Left lung (tissue), 10 donors: ENCODE data around the gene ATCAY. TPM values are rescaled to one million over a fixed set of nuclear protein-coding genes. Genes with fewer than 3 reads are reported as not detected.

ENCODE experiments used
- ATAC-seq: fragments of 200-7000 bp; cut with Tn5 transposase; one replicate; pipeline ENCODE4 v1.9.1; 2020; ENCODE audit warnings: moderate library complexity
- DNase-seq, 4 donors: peaks; one replicate each; pipeline ENCODE4 v3.0.0-alpha.2; 2013 to 2020
- H3K27ac ChIP-seq, 2 donors: fragments of 200-600 bp; sonication (generic) in 1 of 2; one replicate each; pipeline versions ENCODE4 v1.5.0 to v1.8.0; 2020 to 2021
- H3K27me3 ChIP-seq, 2 donors: fragments of 200-600 bp; sonication (generic) in 1 of 2; one replicate each; pipeline versions ENCODE4 v1.5.0 to v1.8.0; 2020 to 2021
- H3K36me3 ChIP-seq, 2 donors: fragments of 200-600 bp; sonication (generic) in 1 of 2; one replicate each; pipeline versions ENCODE4 v1.5.0 to v1.8.0; 2020 to 2021
- H3K4me1 ChIP-seq, 2 donors: fragments of 200-600 bp; one replicate each; pipeline ENCODE4 v1.8.0; 2021
- H3K4me3 ChIP-seq, 2 donors: fragments of 200-600 bp; sonication (generic) in 1 of 2; one replicate each; pipeline versions ENCODE4 v1.5.0 to v1.8.0; 2020 to 2021; ENCODE audit warnings: mild to moderate bottlenecking in 1 of 2
- H3K9me3 ChIP-seq, 2 donors: fragments of 200-600 bp; sonication (generic) in 1 of 2; one replicate each; pipeline versions ENCODE4 v1.5.0 to v1.8.0; 2020 to 2021
- intact Hi-C, 2 donors: fragments of 100-400 bp; cut with DNase I; formaldehyde crosslinking; loops; one replicate each; pipeline versions ENCODE4 v1.11.2 to v1.14.2; 2022
- polyA plus RNA-seq, 6 donors: library from polyadenylated mRNA; unstranded; fragments of 120-200 nt; gene quantifications; one replicate each; pipeline ENCODE4 v1.2.1, GENCODE V29; 2013; ENCODE audit not compliant: insufficient read length in 6 of 6
- total RNA-seq, 2 donors: library from RNA; stranded (reverse); fragmentation: NEBNext Ultra II Directional; extraction: Animal tissue kit (Norgen Biotek cat#: 25700); gene quantifications; one replicate each; pipeline ENCODE4 v1.2.1, GENCODE V29; 2021
- TF ChIP-seq, protein P1 (sequence below), 2 donors: fragments of 200-600 bp; sonication (generic) in 1 of 2; IDR thresholded peaks; one replicate each; pipeline versions ENCODE4 v1.5.0 to v1.8.0; 2021; ENCODE audit warnings: antibody characterized with exemption in 2 of 2
- donor health status: DM: no; HTN: yes; CAD: no.
- donor health status: DM: no; HTN: no; CAD: no.

Gene ATCAY
- total and polyA plus RNA-seq, 8 donors: 0.14 to 0.34 (median 0.16) TPM; not detected in 2

DNA sequence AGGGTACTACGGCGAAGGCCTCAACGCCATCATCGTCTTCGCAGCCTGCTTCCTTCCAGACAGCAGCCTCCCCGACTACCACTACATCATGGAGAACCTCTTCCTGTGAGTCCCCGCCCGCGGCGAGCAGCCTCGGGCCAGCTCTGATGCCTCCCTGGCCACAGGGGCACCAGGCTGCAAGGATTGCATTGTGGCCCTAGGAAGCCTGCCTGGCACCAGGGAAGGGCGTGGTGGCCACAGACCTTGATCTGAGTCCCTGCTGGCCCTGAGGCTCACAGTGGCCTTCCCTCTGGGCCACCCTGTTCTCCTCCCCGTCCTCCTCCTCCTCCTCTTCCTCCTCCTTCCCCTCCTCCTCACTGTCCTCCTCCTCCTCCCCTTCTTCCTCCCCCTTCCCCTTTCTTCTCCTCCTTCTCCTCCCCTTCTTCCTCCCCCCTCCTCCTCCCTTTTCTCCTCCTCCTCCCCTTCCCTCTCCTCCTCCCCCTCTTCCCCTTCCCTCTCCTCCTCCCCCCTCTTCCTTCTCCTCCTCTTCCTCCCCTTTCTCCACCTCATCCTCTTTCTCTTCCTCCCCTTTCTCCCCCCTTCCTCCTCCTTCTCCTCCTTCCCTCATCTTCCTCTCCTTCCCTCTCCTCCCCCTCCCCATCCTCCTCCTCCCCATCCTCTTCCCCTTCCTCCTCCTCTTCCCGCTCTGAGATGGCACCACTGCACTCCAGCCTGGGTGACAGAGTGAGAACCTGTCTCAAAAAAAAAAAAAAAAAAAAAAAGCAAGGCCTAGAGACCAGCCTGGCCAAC, 28.0 kb downstream of the ATCAY start:
- Histone ChIP-seq H3K27me3 (peaks cover 0 to 9% of the 10 kb centered on the region in 2 donors), H3K4me3 (no peak overlapping the region), H3K36me3 (no peaks in the 10 kb centered on the region), H3K9me3 (peaks cover 0 to 13% of the 10 kb centered on the region in 2 donors), H3K27ac (no peak overlapping the region), H3K4me1 (no peaks in the 10 kb centered on the region)
- ATAC-seq (no peak), DNase-seq (no peak)
- TF ChIP-seq, protein P1, sequence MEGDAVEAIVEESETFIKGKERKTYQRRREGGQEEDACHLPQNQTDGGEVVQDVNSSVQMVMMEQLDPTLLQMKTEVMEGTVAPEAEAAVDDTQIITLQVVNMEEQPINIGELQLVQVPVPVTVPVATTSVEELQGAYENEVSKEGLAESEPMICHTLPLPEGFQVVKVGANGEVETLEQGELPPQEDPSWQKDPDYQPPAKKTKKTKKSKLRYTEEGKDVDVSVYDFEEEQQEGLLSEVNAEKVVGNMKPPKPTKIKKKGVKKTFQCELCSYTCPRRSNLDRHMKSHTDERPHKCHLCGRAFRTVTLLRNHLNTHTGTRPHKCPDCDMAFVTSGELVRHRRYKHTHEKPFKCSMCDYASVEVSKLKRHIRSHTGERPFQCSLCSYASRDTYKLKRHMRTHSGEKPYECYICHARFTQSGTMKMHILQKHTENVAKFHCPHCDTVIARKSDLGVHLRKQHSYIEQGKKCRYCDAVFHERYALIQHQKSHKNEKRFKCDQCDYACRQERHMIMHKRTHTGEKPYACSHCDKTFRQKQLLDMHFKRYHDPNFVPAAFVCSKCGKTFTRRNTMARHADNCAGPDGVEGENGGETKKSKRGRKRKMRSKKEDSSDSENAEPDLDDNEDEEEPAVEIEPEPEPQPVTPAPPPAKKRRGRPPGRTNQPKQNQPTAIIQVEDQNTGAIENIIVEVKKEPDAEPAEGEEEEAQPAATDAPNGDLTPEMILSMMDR (IDR thresholded peaks at IDR 0.05): no peak
- intact Hi-C loops: no loop called here

DNA sequence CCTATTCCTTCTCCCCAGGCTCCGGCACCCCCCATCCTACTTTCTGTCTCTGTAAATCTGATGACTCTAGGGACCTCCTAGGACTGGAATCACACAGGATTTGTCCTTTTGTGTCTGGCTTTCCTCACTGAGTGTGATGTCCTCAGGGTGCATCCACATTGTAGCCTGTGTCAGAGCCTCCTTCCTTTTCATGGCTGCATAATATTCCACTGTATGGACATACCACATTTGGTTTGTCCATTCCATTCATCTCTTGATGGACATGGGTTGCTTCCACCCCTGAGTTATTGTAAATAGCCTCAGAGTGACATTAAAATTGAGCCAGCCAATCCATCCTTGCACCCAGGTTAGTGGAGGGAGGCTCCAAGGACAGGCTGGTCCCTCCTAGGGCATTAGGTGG, 29.6 kb downstream of the ATCAY start:
- Histone ChIP-seq H3K27me3 (peaks cover 0 to 4% of the 10 kb centered on the region in 2 donors), H3K9me3 (peaks cover 0 to 13% of the 10 kb centered on the region in 2 donors), H3K36me3 (no peaks in the 10 kb centered on the region), H3K4me1 (no peaks in the 10 kb centered on the region), H3K4me3 (no peak overlapping the region), H3K27ac (no peak overlapping the region)
- TF ChIP-seq, protein P1 (IDR thresholded peaks at IDR 0.05): no peak
- ATAC-seq: no peak
- intact Hi-C loops: no loop called here
- no peak for DNase-seq

DNA sequence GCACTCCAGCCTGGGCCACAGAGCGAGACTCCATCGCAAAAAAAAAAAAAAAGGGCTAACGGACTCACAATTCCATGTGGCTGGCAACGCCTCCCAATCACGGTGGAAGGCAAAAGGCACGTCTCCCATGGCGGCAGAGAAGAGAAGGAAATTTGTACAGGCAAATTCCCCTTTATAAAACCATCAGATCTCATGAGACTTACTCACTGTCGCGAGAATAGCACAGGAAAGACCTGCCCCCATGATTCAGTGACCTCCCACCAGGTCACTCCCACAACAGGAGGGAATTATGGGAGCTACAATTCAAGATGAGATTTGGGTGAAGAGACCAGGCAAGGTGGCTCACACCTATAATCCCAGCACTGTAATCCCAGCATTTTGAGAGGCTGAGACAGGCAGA, 33.7 kb downstream of the ATCAY start:
- TF ChIP-seq, protein P1 (IDR thresholded peaks at IDR 0.05): no peak
- DNase-seq (no peak), ATAC-seq (no peak)
- no peaks in the 10 kb centered on the region for H3K27me3 ChIP-seq
- H3K9me3 ChIP-seq: peaks cover 0 to 13% of the 10 kb centered on the region in 2 donors
- intact Hi-C loops: no loop called here
- H3K4me3 ChIP-seq: no peak overlapping the region
- H3K36me3 ChIP-seq: no peaks in the 10 kb centered on the region
- no peaks in the 10 kb centered on the region for H3K4me1 ChIP-seq
- no peak overlapping the region for H3K27ac ChIP-seq

DNA sequence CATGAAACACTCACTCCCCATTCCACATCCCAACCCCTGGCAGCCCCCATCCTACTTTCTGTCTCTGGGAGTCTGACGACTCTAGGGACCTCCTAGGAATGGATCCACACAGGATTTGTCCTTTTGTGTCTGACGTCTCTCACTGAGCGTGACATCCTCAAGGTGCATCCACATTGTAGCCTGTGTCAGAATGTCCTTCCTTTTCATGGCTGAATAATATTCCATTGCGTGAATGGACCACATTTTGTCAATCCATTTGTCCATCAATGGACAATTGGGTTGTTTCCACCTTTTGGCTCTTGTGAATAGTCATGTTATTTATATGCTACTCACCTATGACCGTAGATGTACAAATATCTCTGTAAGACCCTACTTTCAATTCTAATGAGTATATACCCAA, 35.5 kb downstream of the ATCAY start:
- Histone ChIP-seq H3K4me1 (no peaks in the 10 kb centered on the region), H3K4me3 (no peak overlapping the region), H3K9me3 (peaks cover 0 to 5% of the 10 kb centered on the region in 2 donors), H3K27me3 (no peaks in the 10 kb centered on the region), H3K27ac (no peak overlapping the region), H3K36me3 (no peaks in the 10 kb centered on the region)
- intact Hi-C loops: no loop called here
- TF ChIP-seq, protein P1 (IDR thresholded peaks at IDR 0.05): no peak
- no peak for ATAC-seq
- DNase-seq: no peak

DNA sequence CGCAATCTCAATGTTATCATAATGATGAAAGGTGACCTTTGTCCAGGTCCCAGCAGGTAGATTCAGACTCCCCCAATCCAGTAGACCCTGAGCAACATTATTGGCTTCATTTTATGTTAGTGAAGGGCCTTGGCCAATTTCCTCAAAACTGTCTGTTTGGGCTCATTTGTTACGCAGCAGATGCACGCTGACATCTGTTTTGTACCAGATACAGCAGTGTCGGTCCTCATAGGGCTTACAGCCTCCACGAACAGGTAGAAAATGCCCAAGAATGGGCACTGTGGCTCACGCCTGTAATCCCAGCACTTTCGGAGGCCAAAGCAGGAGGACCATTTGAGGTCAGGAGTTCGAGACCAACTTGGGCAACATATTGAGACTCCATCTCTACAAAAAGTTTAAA, 39.3 kb downstream of the ATCAY start:
- Histone ChIP-seq H3K9me3 (peaks cover 0 to 20% of the 10 kb centered on the region in 2 donors), H3K36me3 (no peaks in the 10 kb centered on the region), H3K4me3 (no peak overlapping the region), H3K27me3 (no peaks in the 10 kb centered on the region), H3K27ac (no peak overlapping the region), H3K4me1 (no peaks in the 10 kb centered on the region)
- ATAC-seq (no peak), DNase-seq (no peak)
- intact Hi-C loops: no loop called here
- TF ChIP-seq, protein P1 (IDR thresholded peaks at IDR 0.05): no peak
